ENCODE data around the gene PTMS.

DNA sequence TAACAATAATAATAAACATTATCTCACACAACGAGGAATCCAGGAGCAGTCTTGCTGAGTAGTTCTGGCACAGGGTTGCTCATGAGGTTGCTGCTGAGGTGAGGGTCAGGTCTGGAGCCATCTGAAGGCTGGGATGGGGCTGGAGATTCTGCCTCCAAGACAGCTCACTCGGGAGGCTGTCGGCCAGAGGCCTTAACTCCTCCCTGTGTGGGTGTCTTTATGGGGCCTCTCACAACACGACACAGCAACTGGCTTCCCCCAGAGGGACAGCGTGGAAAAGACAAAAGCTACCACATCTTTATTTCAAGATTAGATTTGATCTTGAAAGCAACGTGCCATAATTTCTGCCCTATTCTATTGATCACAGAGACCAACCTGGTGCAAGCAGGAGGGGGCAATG lies 16.0 kb downstream of the PTMS start:
- TF ChIP-seq, protein P1, sequence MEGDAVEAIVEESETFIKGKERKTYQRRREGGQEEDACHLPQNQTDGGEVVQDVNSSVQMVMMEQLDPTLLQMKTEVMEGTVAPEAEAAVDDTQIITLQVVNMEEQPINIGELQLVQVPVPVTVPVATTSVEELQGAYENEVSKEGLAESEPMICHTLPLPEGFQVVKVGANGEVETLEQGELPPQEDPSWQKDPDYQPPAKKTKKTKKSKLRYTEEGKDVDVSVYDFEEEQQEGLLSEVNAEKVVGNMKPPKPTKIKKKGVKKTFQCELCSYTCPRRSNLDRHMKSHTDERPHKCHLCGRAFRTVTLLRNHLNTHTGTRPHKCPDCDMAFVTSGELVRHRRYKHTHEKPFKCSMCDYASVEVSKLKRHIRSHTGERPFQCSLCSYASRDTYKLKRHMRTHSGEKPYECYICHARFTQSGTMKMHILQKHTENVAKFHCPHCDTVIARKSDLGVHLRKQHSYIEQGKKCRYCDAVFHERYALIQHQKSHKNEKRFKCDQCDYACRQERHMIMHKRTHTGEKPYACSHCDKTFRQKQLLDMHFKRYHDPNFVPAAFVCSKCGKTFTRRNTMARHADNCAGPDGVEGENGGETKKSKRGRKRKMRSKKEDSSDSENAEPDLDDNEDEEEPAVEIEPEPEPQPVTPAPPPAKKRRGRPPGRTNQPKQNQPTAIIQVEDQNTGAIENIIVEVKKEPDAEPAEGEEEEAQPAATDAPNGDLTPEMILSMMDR (conservative IDR thresholded peaks at IDR 0.05; ENCODE audit: low read length), result no peak
- TF ChIP-seq EZH2phosphoT487 (IDR thresholded peaks at IDR 0.05; ENCODE audit: borderline replicate concordance, low read depth, low read length), result no peak
